ENCODE measurements around the gene EFHC2. TPM values are rescaled to one million over a fixed set of nuclear protein-coding genes. Genes with fewer than 3 reads are reported as not detected.

Gene EFHC2
- total and polyA plus RNA-seq, 10 of the 15 experiments (the other 5 are each of a cell fraction or from before 2014, with no cell fraction given) = 0.56 TPM; not detected in 9

- in situ Hi-C loops (cut with MboI) = no loop called here
- no peak for FAIRE-seq
- CTCF ChIA-PET = no interaction called here
- TF ChIP-seq, protein P1, sequence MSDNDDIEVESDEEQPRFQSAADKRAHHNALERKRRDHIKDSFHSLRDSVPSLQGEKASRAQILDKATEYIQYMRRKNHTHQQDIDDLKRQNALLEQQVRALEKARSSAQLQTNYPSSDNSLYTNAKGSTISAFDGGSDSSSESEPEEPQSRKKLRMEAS (IDR thresholded peaks at IDR 0.05; ENCODE audit: low read depth, low read length) = no peak
- TF ChIP-seq NR2F1 (conservative IDR thresholded peaks at IDR 0.05) (no peak), CBX3 (IDR thresholded peaks at IDR 0.05; ENCODE audit: borderline replicate concordance, low read depth) (no peak), RELA (IDR thresholded peaks at IDR 0.05; ENCODE audit: borderline replicate concordance, partially characterized antibody) (no peak), EZH2 (IDR thresholded peaks at IDR 0.05; ENCODE audit: borderline replicate concordance, control insufficient read depth, low read depth, low read length) (no peak), NFYA (IDR thresholded peaks at IDR 0.05; ENCODE audit: borderline replicate concordance, low read depth, low read length) (no peak), NR2C1 (IDR thresholded peaks at IDR 0.05) (no peak), CREM (IDR thresholded peaks at IDR 0.05; ENCODE audit: low read depth) (no peak), CBX5 (IDR thresholded peaks at IDR 0.05; ENCODE audit: low read depth) (no peak), CHD2 (IDR thresholded peaks at IDR 0.05; ENCODE audit: borderline replicate concordance, low read depth, low read length) (no peak), RAD51 (IDR thresholded peaks at IDR 0.05) (no peak), IRF4 (IDR thresholded peaks at IDR 0.05; ENCODE audit: low read depth, low read length) (no peak), ZNF592 (IDR thresholded peaks at IDR 0.05) (no peak), TCF7 (IDR thresholded peaks at IDR 0.05; ENCODE audit: borderline replicate concordance) (no peak), E2F4 (IDR thresholded peaks at IDR 0.05; ENCODE audit: low read depth, low read length) (no peak)
- TF ChIP-seq, protein P2, sequence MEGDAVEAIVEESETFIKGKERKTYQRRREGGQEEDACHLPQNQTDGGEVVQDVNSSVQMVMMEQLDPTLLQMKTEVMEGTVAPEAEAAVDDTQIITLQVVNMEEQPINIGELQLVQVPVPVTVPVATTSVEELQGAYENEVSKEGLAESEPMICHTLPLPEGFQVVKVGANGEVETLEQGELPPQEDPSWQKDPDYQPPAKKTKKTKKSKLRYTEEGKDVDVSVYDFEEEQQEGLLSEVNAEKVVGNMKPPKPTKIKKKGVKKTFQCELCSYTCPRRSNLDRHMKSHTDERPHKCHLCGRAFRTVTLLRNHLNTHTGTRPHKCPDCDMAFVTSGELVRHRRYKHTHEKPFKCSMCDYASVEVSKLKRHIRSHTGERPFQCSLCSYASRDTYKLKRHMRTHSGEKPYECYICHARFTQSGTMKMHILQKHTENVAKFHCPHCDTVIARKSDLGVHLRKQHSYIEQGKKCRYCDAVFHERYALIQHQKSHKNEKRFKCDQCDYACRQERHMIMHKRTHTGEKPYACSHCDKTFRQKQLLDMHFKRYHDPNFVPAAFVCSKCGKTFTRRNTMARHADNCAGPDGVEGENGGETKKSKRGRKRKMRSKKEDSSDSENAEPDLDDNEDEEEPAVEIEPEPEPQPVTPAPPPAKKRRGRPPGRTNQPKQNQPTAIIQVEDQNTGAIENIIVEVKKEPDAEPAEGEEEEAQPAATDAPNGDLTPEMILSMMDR (IDR thresholded peaks at IDR 0.05 in 2 of 3, conservative IDR thresholded peaks at IDR 0.05 in 1 of 3; ENCODE audit: control insufficient read depth in 2 of 3, extremely low read depth in 1 of 3, insufficient read depth in 1 of 3, low read depth in 3 of 3, low read length in 3 of 3) = no peak
- TF ChIP-seq, protein P3, sequence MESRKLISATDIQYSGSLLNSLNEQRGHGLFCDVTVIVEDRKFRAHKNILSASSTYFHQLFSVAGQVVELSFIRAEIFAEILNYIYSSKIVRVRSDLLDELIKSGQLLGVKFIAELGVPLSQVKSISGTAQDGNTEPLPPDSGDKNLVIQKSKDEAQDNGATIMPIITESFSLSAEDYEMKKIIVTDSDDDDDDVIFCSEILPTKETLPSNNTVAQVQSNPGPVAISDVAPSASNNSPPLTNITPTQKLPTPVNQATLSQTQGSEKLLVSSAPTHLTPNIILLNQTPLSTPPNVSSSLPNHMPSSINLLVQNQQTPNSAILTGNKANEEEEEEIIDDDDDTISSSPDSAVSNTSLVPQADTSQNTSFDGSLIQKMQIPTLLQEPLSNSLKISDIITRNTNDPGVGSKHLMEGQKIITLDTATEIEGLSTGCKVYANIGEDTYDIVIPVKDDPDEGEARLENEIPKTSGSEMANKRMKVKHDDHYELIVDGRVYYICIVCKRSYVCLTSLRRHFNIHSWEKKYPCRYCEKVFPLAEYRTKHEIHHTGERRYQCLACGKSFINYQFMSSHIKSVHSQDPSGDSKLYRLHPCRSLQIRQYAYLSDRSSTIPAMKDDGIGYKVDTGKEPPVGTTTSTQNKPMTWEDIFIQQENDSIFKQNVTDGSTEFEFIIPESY (IDR thresholded peaks at IDR 0.05) = no peak
Measured at GRCh38 chrX:44352758-44353157, 9.3 kb upstream of the EFHC2 start.

More at GRCh38 chrX:44352758-44353157, 9.3 kb upstream of the EFHC2 start:
- H2AFZ ChIP-seq (ENCODE audit: control insufficient read depth, low read depth, low read length) = no peak overlapping the region
- H3K4me1 ChIP-seq (ENCODE audit: control insufficient read depth, insufficient read depth, low read length) = no peaks in the 10 kb centered on the region
- no peaks in the 10 kb centered on the region for H3K9me3 ChIP-seq (replicated peaks; ENCODE audit: control insufficient read depth, insufficient read depth, low read length)
- POLR2A ChIA-PET = no interaction called here
- no peak overlapping the region for H3K27ac ChIP-seq (ENCODE audit: control insufficient read depth, insufficient read depth)
- no TSS peak for BruUV-seq (replicated peaks)
- ATAC-seq = no peak
- no peak for DNase-seq (ENCODE audit: low read depth, low spot score)
- H3K79me2 ChIP-seq (ENCODE audit: control insufficient read depth, insufficient read depth, low read length) = no peaks in the 10 kb centered on the region
- H3K4me2 ChIP-seq (ENCODE audit: control insufficient read depth, insufficient read depth) = no peak overlapping the region
- H3K9ac ChIP-seq (ENCODE audit: control insufficient read depth, insufficient read depth, low read length) = no peak overlapping the region
- RAD21 ChIA-PET (ENCODE audit: unreplicated experiment) = no interaction called here
- SMC1A ChIA-PET (ENCODE audit: uncharacterized antibody, unreplicated experiment) = no interaction called here
- H3K4me3 ChIP-seq = no peak overlapping the region
- H4K20me1 ChIP-seq (ENCODE audit: control insufficient read depth, insufficient read depth) = no peaks in the 10 kb centered on the region
- intact Hi-C loops (cut with micrococcal nuclease; ENCODE audit: unreplicated experiment) = no loop called here
- no peaks in the 10 kb centered on the region for H3K36me3 ChIP-seq (ENCODE audit: control insufficient read depth in 2 of 2, insufficient read depth in 2 of 2, low read length in 1 of 2)
- 24% methylated on average over 5 of the region's 5 CpGs for WGBS (ENCODE audit: insufficient coverage, insufficient replicate concordance, low lambda C conversion rate, missing lambda C conversion rate)
- H3K27me3 ChIP-seq (replicated peaks in 1 of 2; ENCODE audit: control insufficient read depth in 2 of 2, insufficient read depth in 2 of 2, low read length in 1 of 2) = no peaks in the 10 kb centered on the region

Measured in GM12878 (cell line).